ENCODE results near the gene CFHR4. TPM values are rescaled to one million over a fixed set of nuclear protein-coding genes. Genes with fewer than 3 reads are reported as not detected.

Gene CFHR4
- total RNA-seq, 1 experiment from 2014 or later, result not detected

DNA sequence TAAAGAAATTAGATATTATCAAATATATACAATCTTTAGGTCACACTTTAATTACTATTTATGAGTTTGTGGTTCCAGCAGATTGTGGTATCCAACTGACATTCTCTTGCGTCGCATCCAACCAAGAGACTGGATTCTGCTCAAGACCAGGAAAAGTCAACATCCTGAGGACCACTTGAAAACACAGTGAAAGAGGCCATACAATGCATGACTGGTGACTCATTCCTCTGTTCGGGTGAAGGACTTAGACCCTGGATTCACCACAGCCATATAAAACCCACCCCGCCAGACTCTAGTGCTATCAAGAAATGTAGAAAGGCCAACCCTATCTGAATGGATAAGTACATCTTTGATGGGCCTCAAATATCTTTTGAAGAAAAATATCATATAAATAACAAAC lies 14.5 kb upstream of the CFHR4 start:
- H3K4me2 ChIP-seq (ENCODE audit: low read length), result no peak overlapping the region
- H3K9me2 ChIP-seq (ENCODE audit: insufficient read depth), result no peaks in the 10 kb centered on the region
- no peaks in the 10 kb centered on the region for H3K36me3 ChIP-seq (ENCODE audit: control insufficient read depth in 1 of 2, insufficient read depth in 2 of 2, low read length in 2 of 2)
- intact Hi-C loops (cut with micrococcal nuclease), result no loop called here
- ChIA-PET CTCF (no interaction called here), POLR2A (no interaction called here), RAD21 (ENCODE audit: low non-redundant PET in 1 of 2, low total read pairs in 2 of 2, uncharacterized antibody in 2 of 2, unreplicated experiment in 2 of 2) (no interaction called here)
- DNase-seq (ENCODE audit: low read depth, low spot score), result no peak
- no peak for TF ChIP-seq JUND (IDR thresholded peaks at IDR 0.05)
- TF ChIP-seq YY1 (IDR thresholded peaks at IDR 0.05; ENCODE audit: extremely low read depth, insufficient replicate concordance, low read depth, low read length), result no peak
- no peak for TF ChIP-seq POLR2A (IDR thresholded peaks at IDR 0.05; ENCODE audit: borderline replicate concordance, extremely low read depth, insufficient read depth, insufficient read length)
- no peak for TF ChIP-seq RAD21 (IDR thresholded peaks at IDR 0.05; ENCODE audit: low read depth)
- TF ChIP-seq, protein P1, sequence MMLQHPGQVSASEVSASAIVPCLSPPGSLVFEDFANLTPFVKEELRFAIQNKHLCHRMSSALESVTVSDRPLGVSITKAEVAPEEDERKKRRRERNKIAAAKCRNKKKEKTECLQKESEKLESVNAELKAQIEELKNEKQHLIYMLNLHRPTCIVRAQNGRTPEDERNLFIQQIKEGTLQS (IDR thresholded peaks at IDR 0.05), result no peak
- TF ChIP-seq ZNF274 (IDR thresholded peaks at IDR 0.05; ENCODE audit: low read depth, low read length), result no peak
- H2AFZ ChIP-seq (ENCODE audit: low read depth, low read length, poor library complexity, severe bottlenecking), result no peak overlapping the region
- H3K27ac ChIP-seq (ENCODE audit: low read depth, low read length), result no peak overlapping the region
- no TSS peak for BruUV-seq (replicated peaks)
- H3K27me3 ChIP-seq (ENCODE audit: insufficient read depth, low read length), result no peaks in the 10 kb centered on the region
- no peaks in the 10 kb centered on the region for H3K4me1 ChIP-seq (ENCODE audit: control insufficient read depth in 1 of 2, insufficient read depth in 2 of 2, low read length in 2 of 2)
- H4K20me1 ChIP-seq (ENCODE audit: insufficient read depth), result no peaks in the 10 kb centered on the region
- no peak for ATAC-seq
- H3K4me3 ChIP-seq (replicated peaks in 1 of 2; ENCODE audit: low read depth in 1 of 2, low read length in 2 of 2), result no peak overlapping the region
- H3K9me3 ChIP-seq (ENCODE audit: control insufficient read depth in 1 of 2, insufficient read depth in 1 of 2, low read depth in 1 of 2, low read length in 2 of 2), result no peaks in the 10 kb centered on the region
- no peaks in the 10 kb centered on the region for H3K79me2 ChIP-seq (ENCODE audit: insufficient read depth, low read length)
- no peak overlapping the region for H3K9ac ChIP-seq (ENCODE audit: low read length)

DNA sequence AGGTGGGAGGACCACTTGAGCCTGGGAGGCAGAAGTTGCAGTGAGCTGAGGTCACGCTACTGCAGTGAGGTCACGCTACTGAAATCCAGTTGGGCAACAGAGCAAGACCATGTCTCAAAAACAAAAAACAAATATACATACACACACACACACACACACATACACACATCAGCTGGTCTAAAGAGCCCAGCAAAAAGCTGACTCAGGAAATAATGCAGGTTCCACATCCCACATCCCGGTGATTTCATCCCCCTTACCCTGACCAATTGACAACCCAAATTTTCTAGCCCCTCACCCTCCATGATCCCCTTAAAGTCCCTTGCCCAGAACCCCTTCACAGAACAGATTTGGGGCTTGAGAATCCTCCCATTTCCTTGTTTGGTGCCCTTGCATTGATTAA lies 11.9 kb upstream of the CFHR4 start:
- no peak overlapping the region for H3K4me2 ChIP-seq (ENCODE audit: low read length)
- no peak overlapping the region for H3K4me3 ChIP-seq (replicated peaks in 1 of 2; ENCODE audit: low read depth in 1 of 2, low read length in 2 of 2)
- BruUV-seq (replicated peaks), result no TSS peak
- no peaks in the 10 kb centered on the region for H3K4me1 ChIP-seq (ENCODE audit: control insufficient read depth in 1 of 2, insufficient read depth in 2 of 2, low read length in 2 of 2)
- H3K27ac ChIP-seq (ENCODE audit: low read depth, low read length), result no peak overlapping the region
- H2AFZ ChIP-seq (ENCODE audit: low read depth, low read length, poor library complexity, severe bottlenecking), result no peak overlapping the region
- no peaks in the 10 kb centered on the region for H3K36me3 ChIP-seq (ENCODE audit: control insufficient read depth in 1 of 2, insufficient read depth in 2 of 2, low read length in 2 of 2)
- no peaks in the 10 kb centered on the region for H3K27me3 ChIP-seq (ENCODE audit: insufficient read depth, low read length)
- CTCF ChIA-PET, result no interaction called here
- no peak overlapping the region for H3K9ac ChIP-seq (ENCODE audit: low read length)
- intact Hi-C loops (cut with micrococcal nuclease), result no loop called here
- no peaks in the 10 kb centered on the region for H4K20me1 ChIP-seq (ENCODE audit: insufficient read depth)
- RAD21 ChIA-PET (ENCODE audit: low non-redundant PET in 1 of 2, low total read pairs in 2 of 2, uncharacterized antibody in 2 of 2, unreplicated experiment in 2 of 2), result no interaction called here
- H3K79me2 ChIP-seq (ENCODE audit: insufficient read depth, low read length), result no peaks in the 10 kb centered on the region
- POLR2A ChIA-PET, result no interaction called here
- no peak for ATAC-seq
- no peak for DNase-seq (ENCODE audit: low read depth, low spot score)
- no peaks in the 10 kb centered on the region for H3K9me2 ChIP-seq (ENCODE audit: insufficient read depth)
- no peaks in the 10 kb centered on the region for H3K9me3 ChIP-seq (ENCODE audit: control insufficient read depth in 1 of 2, insufficient read depth in 1 of 2, low read depth in 1 of 2, low read length in 2 of 2)
- TF ChIP-seq REST (IDR thresholded peaks at IDR 0.05; ENCODE audit: low read depth) (no peak), CEBPB (IDR thresholded peaks at IDR 0.05; ENCODE audit: low read depth) (no peak), CBX3 (IDR thresholded peaks at IDR 0.05; ENCODE audit: low read depth) (no peak), ZBTB33 (IDR thresholded peaks at IDR 0.05; ENCODE audit: extremely low read depth, insufficient replicate concordance, low read length) (no peak), CTCF (IDR thresholded peaks at IDR 0.05 in 2 of 3, conservative IDR thresholded peaks at IDR 0.05 in 1 of 3; ENCODE audit: borderline replicate concordance in 1 of 3, insufficient read depth in 1 of 3, low read depth in 2 of 3, low read length in 2 of 3) (no peak), EZH2phosphoT487 (IDR thresholded peaks at IDR 0.05; ENCODE audit: borderline replicate concordance) (no peak), TCF7L2 (IDR thresholded peaks at IDR 0.05; ENCODE audit: borderline replicate concordance, extremely low read depth, insufficient read depth, insufficient read length) (no peak), EZH2 (IDR thresholded peaks at IDR 0.05) (no peak)

Measured in HCT116 (cell line).